HG02938 (cell line): ENCODE results near the gene NR4A1.
"Not testable (repeated sequence)": the region's sequence is repeated elsewhere in the genome, so short reads cannot be mapped to it uniquely, and the experiment has no call there.

Experiments
- ATAC-seq: cut with Tn5 transposase; IDR thresholded peaks from one replicate; pipeline ENCODE4 v1.9.1; 2021; ENCODE audit warnings: mild to moderate bottlenecking, moderate library complexity; ENCODE audit not compliant: unreplicated experiment

The NR4A1 gene

DNA sequence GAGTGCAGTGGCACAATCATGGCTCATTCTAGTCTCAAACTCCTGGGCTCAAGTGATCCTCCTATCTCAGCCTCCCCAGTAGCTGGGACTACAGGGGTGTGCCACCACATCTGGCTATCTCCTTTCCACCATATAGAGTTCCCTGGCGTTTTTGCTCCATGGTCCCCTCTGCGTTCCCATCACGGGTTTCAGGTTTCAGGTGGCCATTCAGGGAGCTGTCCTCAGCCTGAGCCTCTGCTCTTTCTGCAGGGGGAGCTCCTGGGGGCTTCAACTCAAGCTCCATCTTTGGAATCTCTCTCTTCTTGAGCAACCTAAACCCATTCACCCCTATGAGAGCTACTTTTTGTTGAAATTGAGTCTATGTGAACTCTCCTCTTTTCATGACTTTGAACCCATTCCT, 39.8 kb downstream of the NR4A1 start:
- ATAC-seq = no peak

DNA sequence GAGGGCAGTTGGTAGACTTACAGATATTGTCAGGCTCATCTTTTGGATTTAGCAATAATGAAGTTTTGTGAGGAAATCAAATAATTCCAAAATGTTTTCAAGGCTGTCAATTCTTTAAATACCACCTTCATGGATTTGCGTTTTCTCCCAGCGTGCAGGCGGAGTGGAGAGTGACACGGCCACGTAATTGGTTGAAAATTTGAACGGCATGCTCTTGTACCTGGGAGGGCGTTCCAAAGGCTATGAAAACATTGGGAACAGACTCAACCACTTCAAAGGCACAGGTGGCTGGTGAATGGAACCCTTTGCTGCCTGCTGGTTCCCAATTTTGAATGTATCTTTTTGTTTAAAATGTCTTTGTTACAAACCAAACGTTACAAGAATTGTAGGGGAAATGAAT, 40.6 kb downstream of the NR4A1 start:
- ATAC-seq = no peak

DNA sequence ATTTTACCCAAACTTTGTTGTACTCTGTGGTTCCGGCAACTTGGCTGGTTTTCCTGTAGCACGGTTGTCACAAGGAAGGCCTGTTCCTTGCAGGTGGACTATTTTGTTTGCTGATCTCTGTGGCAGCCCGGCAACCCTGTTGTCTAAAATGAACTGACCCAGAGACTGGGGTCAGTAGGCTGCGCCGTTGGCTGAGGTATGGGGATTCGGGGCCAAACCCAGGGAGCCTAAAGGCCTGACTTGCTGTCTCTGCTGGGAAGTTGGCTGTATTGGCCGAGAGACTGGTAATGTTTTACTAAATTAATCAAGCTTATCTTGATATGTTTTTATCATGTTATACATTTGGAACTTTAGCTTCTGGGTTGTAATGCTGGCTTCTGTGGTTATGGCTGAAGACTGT, 42.1 kb downstream of the NR4A1 start:
- no peak for ATAC-seq

DNA sequence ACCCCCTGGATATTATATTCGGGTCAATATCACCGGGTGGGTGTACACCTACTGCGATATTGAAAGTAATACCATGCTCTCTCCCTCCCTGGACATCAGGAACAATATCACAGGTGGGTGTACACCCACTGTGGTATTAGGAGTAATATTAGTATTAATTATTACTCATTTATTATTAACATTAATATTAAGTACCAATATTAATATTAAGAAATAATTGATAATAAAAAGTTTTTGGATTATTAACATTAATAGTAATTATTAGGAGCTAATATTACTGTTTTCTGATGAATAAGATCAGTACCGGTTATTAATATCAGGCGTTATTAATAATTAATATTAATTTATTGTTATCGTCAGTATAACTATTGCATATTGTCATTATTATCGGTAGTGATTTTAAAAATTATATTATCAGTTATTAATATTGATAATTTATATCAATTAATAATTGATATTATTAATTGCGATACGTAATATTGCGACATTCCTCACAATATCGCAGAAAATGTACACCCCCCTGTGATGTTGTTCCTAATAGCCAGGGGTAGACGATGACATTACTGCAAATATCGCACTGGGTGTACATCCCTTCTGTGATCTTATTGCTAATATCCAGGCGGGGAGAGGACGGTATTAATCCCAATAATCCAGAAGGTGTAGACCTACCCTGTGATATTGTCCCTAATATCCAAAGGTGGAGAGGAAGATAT, 45.2 kb downstream of the NR4A1 start:
- ATAC-seq = no peak

DNA sequence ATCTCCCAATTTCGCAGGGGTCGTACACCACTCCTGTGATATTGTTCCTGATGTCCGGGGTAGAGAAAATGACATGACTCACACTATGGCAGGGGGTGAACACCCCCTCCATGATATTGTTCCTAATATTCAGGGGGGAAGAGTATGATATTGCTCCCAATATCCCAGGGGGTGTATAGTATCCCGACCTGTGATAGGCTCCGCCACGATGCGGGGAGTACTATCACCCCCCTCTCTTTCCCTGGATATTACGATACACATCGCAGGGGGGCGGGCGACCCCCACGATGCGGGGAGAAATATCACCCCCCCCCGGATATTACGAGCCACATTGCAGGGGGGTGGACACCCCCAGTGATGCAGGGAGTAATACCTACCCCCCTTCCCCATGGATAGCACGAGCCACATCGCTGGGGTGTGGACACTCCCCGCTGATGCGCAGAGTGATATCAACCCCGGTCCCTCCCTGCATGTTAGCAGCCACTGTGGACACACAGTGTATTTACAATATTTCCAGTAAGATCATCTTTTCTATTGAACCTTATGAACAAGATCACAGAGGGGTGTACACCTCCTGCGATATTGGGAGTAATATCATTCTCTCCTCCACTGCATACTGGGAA, 45.9 kb downstream of the NR4A1 start:
- ATAC-seq = no peak

DNA sequence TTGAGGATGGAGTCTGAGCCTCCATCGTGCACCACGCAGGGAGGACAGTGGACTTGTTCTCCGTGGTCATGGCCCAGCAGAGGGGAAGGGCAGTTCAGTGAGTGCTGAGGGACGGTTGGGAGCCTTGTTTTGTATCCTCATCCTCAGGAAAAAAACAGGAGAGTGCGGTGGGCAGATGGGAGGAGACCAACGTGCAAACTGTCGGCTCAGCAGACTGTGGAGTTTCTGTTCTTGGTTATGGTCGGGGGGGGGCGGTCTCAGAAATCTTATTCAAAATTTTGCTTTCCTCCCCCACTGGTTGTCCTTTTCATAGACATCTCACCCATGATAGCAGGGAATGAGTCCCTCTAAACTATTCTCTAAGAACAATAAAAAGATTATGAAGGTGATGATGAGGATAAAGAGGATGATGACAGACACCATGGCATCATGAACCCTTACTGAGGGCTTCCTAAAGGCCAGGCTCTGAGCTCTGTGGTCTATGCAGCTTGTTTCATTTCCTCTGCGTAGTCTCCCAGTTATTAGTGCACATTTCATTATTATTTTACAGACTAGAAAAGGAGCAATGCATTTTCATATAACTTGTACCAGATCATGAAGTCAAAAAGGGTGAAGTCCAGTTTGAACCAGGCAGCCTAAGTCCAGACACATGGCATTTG, 53.3 kb downstream of the NR4A1 start:
- ATAC-seq = not testable (repeated sequence)
